Trophoblast cell (in vitro differentiated cells and primary cell): ENCODE results near the gene GLIPR1.
"Not testable (repeated sequence)": the region's sequence is repeated elsewhere in the genome, so short reads cannot be mapped to it uniquely, and the experiment has no call there.

Source experiments
- DNase-seq, 2 donors: peaks; one replicate each; pipeline ENCODE4 v3.0.0-alpha.2; 2016
- H2AFZ ChIP-seq: 2 replicates; pipeline ENCODE4 v1.6.1; 2013; ENCODE audit warnings: low read length, moderate library complexity, mild to moderate bottlenecking; ENCODE audit not compliant: insufficient read depth, poor library complexity
- H2AK5ac ChIP-seq: 2 replicates; pipeline ENCODE4 v1.6.1; 2013; ENCODE audit warnings: mild to moderate bottlenecking, low read length
- H2BK120ac ChIP-seq: 2 replicates; pipeline ENCODE4 v1.6.1; 2013; ENCODE audit warnings: low read length, mild to moderate bottlenecking, moderate library complexity; ENCODE audit not compliant: insufficient read depth, poor library complexity
- H2BK12ac ChIP-seq: 2 replicates; pipeline ENCODE4 v1.6.1; 2013; ENCODE audit warnings: mild to moderate bottlenecking, low read length, moderate library complexity
- H2BK5ac ChIP-seq: 2 replicates; pipeline ENCODE4 v1.6.1; 2013; ENCODE audit warnings: low read length, low read depth, moderate library complexity, mild to moderate bottlenecking; ENCODE audit not compliant: poor library complexity
- H3K14ac ChIP-seq: 2 replicates; pipeline ENCODE4 v1.6.1; 2013; ENCODE audit warnings: mild to moderate bottlenecking, low read length
- H3K18ac ChIP-seq: 2 replicates; pipeline ENCODE4 v1.6.1; 2013; ENCODE audit warnings: mild to moderate bottlenecking, low read length
- H3K23ac ChIP-seq: 2 replicates; pipeline ENCODE4 v1.6.1; 2013; ENCODE audit warnings: low read length
- H3K27ac ChIP-seq: 2 replicates; pipeline ENCODE4 v1.5.1; 2013; ENCODE audit warnings: low read depth, mild to moderate bottlenecking, inconsistent platforms, low read length, moderate library complexity
- H3K27me3 ChIP-seq: 2 replicates; pipeline ENCODE4 v1.6.1; 2013; ENCODE audit warnings: inconsistent platforms, mild to moderate bottlenecking, low read length, moderate library complexity; ENCODE audit not compliant: insufficient read depth
- H3K36me3 ChIP-seq, 2 experiments: 1 replicate in 1 of 2; 2 replicates in 1 of 2; pipeline ENCODE4 v1.6.1; 2013; ENCODE audit warnings: low read length in 2 of 2, mild to moderate bottlenecking in 2 of 2, moderate library complexity in 1 of 2; ENCODE audit not compliant: insufficient read depth in 2 of 2, control insufficient read depth in 1 of 2
- H3K4ac ChIP-seq: 2 replicates; pipeline ENCODE4 v1.6.1; 2013; ENCODE audit warnings: low read depth, mild to moderate bottlenecking, low read length, moderate library complexity
- H3K4me1 ChIP-seq, 2 experiments: 1 replicate in 1 of 2; 2 replicates in 1 of 2; pipeline ENCODE4 v1.6.1; 2013; ENCODE audit warnings: low read length in 2 of 2, mild to moderate bottlenecking in 2 of 2, moderate library complexity in 1 of 2; ENCODE audit not compliant: insufficient read depth in 2 of 2, control insufficient read depth in 1 of 2
- H3K4me2 ChIP-seq: 2 replicates; pipeline ENCODE4 v1.6.1; 2013; ENCODE audit warnings: inconsistent platforms, mild to moderate bottlenecking, low read length, moderate library complexity
- H3K4me3 ChIP-seq: 2 replicates; pipeline ENCODE4 v1.5.1; 2013; ENCODE audit warnings: mild to moderate bottlenecking, low read depth, low read length, inconsistent platforms
- H3K79me1 ChIP-seq: one replicate; pipeline ENCODE4 v1.6.1; 2013; ENCODE audit warnings: low read length
- H3K79me2 ChIP-seq: 2 replicates; pipeline ENCODE4 v1.6.1; 2013; ENCODE audit warnings: low read length, mild to moderate bottlenecking; ENCODE audit not compliant: control insufficient read depth, insufficient read depth, poor library complexity
- H3K9ac ChIP-seq: 2 replicates; pipeline ENCODE4 v1.6.1; 2013; ENCODE audit warnings: mild to moderate bottlenecking, low read length
- H3K9me3 ChIP-seq: 2 replicates; pipeline ENCODE4 v1.6.1; 2013; ENCODE audit warnings: low read depth, mild to moderate bottlenecking, control low read depth, inconsistent platforms, low read length; ENCODE audit not compliant: insufficient read depth
- H4K12ac ChIP-seq: 2 replicates; pipeline ENCODE4 v1.6.1; 2013; ENCODE audit warnings: low read depth, mild to moderate bottlenecking, low read length, moderate library complexity
- H4K8ac ChIP-seq: 2 replicates; pipeline ENCODE4 v1.6.1; 2013; ENCODE audit warnings: low read depth, mild to moderate bottlenecking, low read length, moderate library complexity
- H4K91ac ChIP-seq: one replicate; pipeline ENCODE4 v1.6.1; 2013; ENCODE audit warnings: low read depth, mild to moderate bottlenecking, low read length, moderate library complexity
- WGBS: extraction: QIAGEN DNeasy Blood & Tissue Kit; methylation state at CpG from one replicate; pipeline ENCODE4 v1.1.7; 2013; ENCODE audit warnings: missing lambda C conversion rate; ENCODE audit not compliant: insufficient read length, insufficient coverage; ENCODE audit errors: extremely low coverage; 5-methylcytosine and 5-hydroxymethylcytosine counted together

Gene GLIPR1

GRCh38 chr12:75443709-75444108, 36.8 kb upstream of the GLIPR1 start:
- no peak overlapping the region for H3K27ac ChIP-seq

GRCh38 chr12:75444429-75445136, 36.0 kb upstream of the GLIPR1 start:
- no peak overlapping the region for H4K12ac ChIP-seq
- WGBS, result no CpG with 5 or more reads among the region's 6 CpGs

More at GRCh38 chr12:75443709-75444108, 36.8 kb upstream of the GLIPR1 start:
- H2AK5ac ChIP-seq, result no peak overlapping the region
- no peak overlapping the region for H3K4ac ChIP-seq
- H4K91ac ChIP-seq, result no peak overlapping the region
- no peaks in the 10 kb centered on the region for H3K27me3 ChIP-seq
- no peak overlapping the region for H2BK120ac ChIP-seq
- no peak overlapping the region for H3K4me2 ChIP-seq
- H3K4me1 ChIP-seq, result peaks cover 0 to 3% of the 10 kb centered on the region in 2 experiments
- H2AFZ ChIP-seq, result no peak overlapping the region
- no peaks in the 10 kb centered on the region for H3K36me3 ChIP-seq
- H3K23ac ChIP-seq, result no peak overlapping the region
- H3K14ac ChIP-seq, result no peak overlapping the region
- no peak overlapping the region for H3K4me3 ChIP-seq
- H2BK12ac ChIP-seq, result no peak overlapping the region
- no peaks in the 10 kb centered on the region for H3K79me1 ChIP-seq
- H3K9me3 ChIP-seq, result peaks cover 2% of the 10 kb centered on the region
- no peak for DNase-seq
- no peak overlapping the region for H4K12ac ChIP-seq
- H2BK5ac ChIP-seq, result no peak overlapping the region
- no peak overlapping the region for H3K18ac ChIP-seq
- no peak overlapping the region for H3K9ac ChIP-seq
- no peak overlapping the region for H4K8ac ChIP-seq
- H3K79me2 ChIP-seq, result no peaks in the 10 kb centered on the region
- no CpG with 5 or more reads among the region's 3 CpGs for WGBS

GRCh38 chr12:75445137-75445507, 35.4 kb upstream of the GLIPR1 start:
- H4K12ac ChIP-seq, H2AFZ ChIP-seq, H3K27me3 ChIP-seq, H2BK12ac ChIP-seq, H4K8ac ChIP-seq, H3K27ac ChIP-seq, H3K18ac ChIP-seq, H4K91ac ChIP-seq, H3K14ac ChIP-seq, H3K23ac ChIP-seq, H2BK120ac ChIP-seq, H3K9ac ChIP-seq, DNase-seq, H3K9me3 ChIP-seq, H3K4me2 ChIP-seq, H3K4me1 ChIP-seq, H3K79me2 ChIP-seq, H3K79me1 ChIP-seq, H2AK5ac ChIP-seq, H2BK5ac ChIP-seq, H3K36me3 ChIP-seq, H3K4ac ChIP-seq, H3K4me3 ChIP-seq: not testable (repeated sequence)
- WGBS, result no CpG with 5 or more reads among the region's 7 CpGs

More at GRCh38 chr12:75444429-75445136, 36.0 kb upstream of the GLIPR1 start:
- Histone ChIP-seq H3K36me3 (no peaks in the 10 kb centered on the region), H2BK12ac (no peak overlapping the region), H3K79me2 (no peaks in the 10 kb centered on the region), H3K23ac (no peak overlapping the region), H4K8ac (no peak overlapping the region), H2AK5ac (no peak overlapping the region), H4K91ac (no peak overlapping the region), H2BK5ac (no peak overlapping the region), H2AFZ (no peak overlapping the region), H3K9me3 (peaks cover 2% of the 10 kb centered on the region), H3K4ac (no peak overlapping the region), H3K27me3 (no peaks in the 10 kb centered on the region), H3K27ac (no peak overlapping the region), H3K14ac (no peak overlapping the region), H2BK120ac (peak overlapping the region; percentile 17), H3K79me1 (no peaks in the 10 kb centered on the region), H3K9ac (no peak overlapping the region), H3K18ac (no peak overlapping the region), H3K4me2 (peak overlapping the region; percentile 16), H3K4me1 (peaks cover 0 to 3% of the 10 kb centered on the region in 2 experiments), H3K4me3 (no peak overlapping the region)
- peak; percentile 18 to 38 for DNase-seq

GRCh38 chr12:75446857-75447256, 33.7 kb upstream of the GLIPR1 start:
- Histone ChIP-seq H2BK120ac (no peak overlapping the region), H3K4me3 (no peak overlapping the region), H3K4me2 (no peak overlapping the region)

More at GRCh38 chr12:75446857-75447256, 33.7 kb upstream of the GLIPR1 start:
- Histone ChIP-seq H4K8ac (no peak overlapping the region), H4K12ac (no peak overlapping the region), H3K27me3 (no peaks in the 10 kb centered on the region), H3K9ac (no peak overlapping the region), H2AFZ (no peak overlapping the region), H3K79me2 (no peaks in the 10 kb centered on the region), H3K18ac (no peak overlapping the region), H4K91ac (no peak overlapping the region), H3K23ac (no peak overlapping the region), H3K9me3 (no peaks in the 10 kb centered on the region), H3K27ac (no peak overlapping the region), H3K36me3 (no peaks in the 10 kb centered on the region), H3K79me1 (no peaks in the 10 kb centered on the region), H3K4me1 (peaks cover 0 to 3% of the 10 kb centered on the region in 2 experiments), H2BK5ac (no peak overlapping the region), H3K14ac (no peak overlapping the region), H2BK12ac (no peak overlapping the region), H3K4ac (no peak overlapping the region), H2AK5ac (no peak overlapping the region)
- no peak for DNase-seq
